ENCODE measurements around the gene RPL38.

The RPL38 gene

DNA sequence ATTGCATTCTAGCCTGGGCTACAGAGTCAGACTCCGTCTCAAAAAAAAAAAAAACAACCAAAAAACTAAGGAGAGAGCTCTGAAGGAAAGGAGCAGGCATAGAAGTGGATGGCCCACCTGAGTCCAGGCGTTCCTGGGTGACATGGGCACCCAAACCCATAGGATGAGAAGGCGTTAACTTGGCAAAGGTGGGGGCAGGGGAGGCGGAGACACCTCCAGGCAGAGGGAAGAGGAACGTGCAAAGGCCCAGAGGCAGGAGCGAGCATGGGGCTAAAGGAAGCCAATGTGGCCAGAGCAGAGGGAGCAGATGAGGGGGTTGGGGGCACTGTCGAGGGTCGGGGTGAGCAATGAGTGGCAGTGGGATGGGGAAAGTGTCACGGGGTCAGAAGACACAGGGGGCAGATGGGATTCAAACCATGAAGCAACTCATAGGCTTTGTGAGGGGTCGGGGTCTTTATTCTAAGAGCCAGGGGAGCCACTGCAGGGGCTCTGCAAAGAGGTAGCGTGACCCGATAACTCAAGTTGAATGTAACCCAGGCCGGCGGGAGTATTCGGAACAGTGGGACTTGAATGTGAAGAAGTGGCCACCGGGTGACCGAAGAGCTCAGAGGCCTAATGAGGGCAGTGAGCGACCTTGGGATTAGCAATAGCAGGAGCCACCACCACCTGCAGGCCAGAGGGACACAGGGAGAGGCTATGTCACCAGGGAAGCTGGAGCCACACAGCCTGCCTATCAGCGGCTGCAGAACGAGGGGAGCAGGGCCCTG, 21.7 kb downstream of the RPL38 start:
- DNase-seq (ENCODE audit: low spot score) = no peak

DNA sequence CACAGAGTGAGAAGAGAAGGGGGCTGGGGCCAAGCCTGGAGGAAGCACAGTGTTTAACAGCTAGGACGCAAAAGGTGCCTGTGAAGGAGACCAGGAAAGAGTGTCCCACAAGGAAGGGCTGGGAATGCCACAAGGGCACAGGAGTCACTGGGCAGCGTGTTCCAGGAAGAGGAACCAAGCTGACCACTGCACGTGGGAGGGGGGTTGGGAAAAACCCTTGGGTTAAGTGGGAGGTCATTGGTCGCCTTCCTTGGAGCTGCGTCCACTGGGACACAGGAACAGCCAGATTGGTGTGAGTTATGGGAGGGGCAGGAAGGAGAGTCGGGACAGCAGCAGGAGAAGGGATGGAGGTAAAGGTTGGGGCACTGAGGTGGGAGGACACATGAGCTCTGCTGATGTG, 22.8 kb downstream of the RPL38 start:
- no peak for DNase-seq (ENCODE audit: low spot score)

DNA sequence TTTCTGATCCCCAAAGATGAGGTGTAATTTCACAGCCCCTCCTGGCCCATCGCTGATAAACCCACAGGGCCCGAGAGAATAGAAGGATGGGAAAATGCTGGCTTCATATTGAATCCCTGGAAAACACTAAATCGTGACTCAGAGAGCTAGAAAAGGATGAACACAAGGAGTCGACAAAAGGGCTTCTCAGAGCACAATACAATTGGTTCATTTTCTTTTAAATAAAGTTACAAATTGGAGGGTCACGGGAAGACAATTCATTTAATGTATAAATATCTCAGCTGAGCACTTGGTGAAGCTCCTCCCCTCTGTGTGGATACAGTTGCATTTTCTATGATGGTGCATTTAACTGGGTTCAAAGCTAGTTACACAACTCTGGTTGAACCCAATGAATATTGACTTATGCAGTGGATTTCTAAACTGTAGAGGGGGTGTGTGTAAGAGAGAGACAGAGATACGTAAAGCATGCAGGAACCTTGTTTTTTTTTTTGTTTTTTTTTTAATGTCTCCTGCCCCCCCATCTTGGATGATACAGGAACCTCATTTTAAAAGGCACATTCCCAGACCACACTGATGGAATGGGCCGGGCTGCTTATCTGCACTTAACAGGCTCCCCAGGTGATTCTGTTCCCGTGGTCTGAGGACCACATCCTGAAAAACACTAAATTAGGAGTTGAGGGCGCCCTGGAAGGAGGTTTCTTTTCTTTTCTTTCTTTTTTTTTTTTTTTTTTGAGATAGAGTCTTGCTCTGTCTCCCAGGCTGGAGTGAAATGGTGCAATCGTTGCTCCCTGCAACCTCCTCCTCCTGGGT, 24.0 kb downstream of the RPL38 start:
- DNase-seq (ENCODE audit: low spot score) = no peak

DNA sequence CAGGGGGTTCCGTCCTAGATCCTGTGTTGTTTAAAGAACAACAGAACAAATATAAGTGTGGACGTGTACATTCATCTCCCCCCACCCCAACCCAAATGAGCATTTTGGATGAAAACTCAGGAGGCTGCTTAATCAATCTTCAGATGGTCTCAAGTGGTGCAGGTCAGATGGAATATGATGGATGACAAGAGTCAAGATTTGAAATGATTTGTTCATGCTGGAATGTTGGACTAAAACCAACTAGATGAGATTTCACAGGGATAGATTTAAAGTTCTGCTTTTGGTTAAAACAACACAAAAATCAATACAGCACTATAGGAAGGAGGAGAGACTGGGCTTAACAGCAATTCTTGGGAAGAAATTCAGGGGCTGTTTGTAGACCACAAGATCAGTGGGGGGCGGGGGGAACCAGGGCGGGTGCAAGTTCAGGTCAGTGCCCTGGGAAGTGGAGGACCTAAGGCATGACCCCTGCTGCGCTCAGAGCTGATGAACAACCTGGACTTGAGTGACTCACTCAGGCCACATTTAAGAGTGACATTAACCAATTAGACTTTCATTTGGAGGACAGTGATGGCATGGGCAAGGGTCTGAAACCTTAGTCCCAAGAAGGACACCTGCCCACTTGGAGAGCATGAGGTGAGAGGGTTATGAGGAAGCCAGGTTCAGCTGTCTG, 25.0 kb downstream of the RPL38 start:
- no peak for DNase-seq (ENCODE audit: low spot score)

DNA sequence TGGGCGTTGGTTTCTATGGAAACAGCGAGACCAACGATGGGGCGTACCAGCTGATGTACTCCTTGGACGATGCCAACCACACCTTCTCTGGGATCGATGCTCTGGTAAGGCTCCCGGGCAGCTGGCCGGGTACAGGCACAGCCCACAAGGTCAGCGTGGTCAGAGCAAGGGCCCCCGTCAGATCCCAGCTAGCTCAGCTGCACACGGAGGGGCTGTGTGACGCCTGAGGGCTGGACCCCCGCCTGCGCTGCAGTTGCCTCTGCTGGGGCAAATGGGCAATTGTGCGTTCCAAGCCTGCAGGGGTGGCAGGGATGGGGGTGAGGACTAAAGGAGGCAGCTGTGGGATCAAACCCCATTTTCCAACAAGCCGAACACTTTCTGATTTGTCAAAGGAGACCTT, 27.4 kb downstream of the RPL38 start:
- no peak for DNase-seq (ENCODE audit: low spot score)

DNA sequence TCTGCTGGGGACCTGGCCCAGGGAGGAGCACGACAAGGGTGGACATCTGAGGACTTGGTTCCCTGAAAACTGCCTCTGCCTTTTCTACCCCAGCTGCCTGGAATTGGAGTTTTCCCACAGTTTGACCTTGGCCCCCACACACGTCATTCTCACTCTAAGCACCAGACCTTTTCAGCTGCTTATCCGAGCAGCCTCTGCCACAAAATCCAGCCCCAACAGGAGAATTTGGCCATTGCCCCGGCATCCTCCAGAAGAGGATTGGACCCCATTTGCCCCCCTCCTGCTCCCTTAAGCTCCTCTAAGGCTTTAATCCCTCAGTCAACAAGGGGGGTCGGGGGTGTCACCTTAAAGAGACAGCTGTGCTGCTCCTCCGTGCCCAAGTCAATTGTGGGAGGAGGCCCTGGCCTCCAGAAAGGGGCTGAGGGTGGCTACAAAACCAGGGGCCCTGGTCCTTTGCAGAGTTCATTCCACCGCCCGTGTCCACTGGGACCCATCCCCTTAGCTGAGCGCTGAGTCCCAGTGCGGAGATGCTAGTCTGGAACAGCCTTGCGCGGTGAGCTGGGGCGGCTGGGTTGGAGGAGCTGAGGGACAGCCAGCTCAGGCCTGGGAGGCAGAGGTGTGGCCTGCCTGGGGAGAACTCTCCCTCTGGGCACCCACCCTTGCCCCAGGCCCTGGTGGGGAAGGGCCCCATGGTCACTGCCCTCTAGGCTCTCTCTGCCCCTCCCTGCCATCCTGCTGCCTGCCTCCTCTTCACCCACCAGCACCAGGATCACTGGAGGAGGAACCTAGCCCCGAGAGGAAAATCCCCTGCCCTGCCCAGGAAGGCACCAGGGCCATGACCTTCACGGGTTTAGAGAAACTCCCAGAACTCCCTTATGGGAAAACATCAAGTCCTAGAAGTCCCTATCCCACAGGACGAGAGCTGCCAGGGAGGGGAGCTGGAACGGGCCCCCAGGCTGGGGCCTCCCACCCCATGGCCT, 28.7 kb downstream of the RPL38 start:
- no peak for DNase-seq (ENCODE audit: low spot score)

DNA sequence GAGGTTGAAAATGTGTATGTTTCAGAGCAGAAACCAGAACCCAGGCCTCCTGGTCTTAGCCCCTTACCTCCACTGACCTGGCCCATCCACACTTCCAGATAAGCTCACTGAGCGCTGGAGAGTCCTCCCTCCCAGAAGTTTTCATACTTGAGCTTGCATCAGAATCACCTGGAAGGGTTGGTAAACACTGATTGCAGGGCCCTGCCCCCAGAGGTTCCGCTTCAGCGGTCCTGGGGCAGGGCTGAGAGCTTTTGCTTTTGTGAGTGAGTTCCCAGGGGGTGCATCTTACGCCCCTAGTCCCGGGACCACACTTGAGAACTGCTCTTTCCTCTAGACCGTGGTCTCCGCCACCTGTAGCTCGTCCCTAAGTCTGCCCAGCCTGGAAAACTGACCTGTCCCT, 30.5 kb downstream of the RPL38 start:
- no peak for DNase-seq (ENCODE audit: low spot score)

DNA sequence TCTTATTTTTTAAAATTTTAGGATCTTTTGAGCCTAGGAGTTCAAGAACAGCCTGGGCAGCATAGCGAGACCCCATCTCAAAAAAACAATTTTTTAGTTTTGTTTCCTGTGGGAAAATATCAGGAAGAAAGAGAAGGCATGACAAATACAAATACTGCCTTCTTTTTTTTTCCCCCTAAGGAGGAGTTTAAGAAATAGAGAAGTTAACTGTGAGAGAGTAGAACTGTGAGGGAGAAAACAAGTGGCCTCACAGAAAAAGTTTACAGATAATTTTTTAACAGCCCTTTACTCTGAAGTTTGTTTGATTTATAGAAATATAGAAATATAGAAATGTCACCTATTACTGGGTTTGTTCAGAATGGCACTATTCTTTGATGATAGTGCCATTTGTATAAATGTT, 31.0 kb downstream of the RPL38 start:
- no peak for DNase-seq (ENCODE audit: low spot score)

DNA sequence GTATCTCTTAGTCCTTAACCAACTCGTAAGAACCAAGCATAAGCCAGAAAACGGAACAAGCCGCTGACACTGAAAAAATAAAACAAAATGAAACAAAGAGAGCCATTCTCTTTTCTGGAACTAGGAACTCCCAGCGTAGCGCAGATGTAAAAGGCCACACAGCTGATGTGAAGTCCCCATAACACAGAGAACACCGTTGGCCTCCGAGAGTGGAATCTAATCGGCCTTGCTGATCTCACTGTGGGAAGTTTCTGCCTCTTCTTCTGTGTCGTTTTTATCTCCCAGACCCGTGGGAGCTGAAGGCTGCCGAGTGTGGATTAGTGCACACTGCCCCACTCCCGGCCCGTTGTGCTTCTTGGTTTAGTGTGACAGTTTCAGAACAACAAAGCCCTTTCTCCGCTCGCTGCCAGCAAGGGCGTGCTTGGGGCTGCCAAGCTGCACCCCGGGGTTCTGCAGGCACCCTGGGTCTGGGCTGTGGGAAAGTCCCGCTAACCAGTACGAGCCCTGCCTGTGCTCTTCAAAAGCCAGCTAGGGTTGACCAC, 31.6 kb downstream of the RPL38 start:
- no peak for DNase-seq (ENCODE audit: low spot score)

DNA sequence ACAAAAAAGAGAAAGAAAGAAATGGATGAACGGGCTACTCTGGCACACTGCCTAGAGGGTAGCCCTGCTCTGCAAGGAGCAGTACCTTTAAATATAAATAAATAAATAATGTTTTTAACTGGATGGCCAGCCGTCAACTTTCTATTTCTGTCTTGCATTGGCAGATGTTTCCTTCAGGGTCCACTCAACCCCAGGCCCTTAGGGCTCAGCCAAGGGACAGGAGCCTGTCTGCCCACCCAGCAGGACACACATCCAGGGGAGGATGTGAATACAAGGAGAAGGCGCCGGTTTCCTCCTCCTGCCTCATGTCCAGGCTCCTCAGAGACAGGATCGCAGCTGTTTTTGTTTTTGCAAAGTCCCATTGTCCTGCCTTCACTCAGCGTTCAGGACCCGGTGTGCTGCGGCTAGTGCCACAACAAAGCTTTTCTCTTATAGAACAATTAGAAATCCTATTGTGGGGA, 32.5 kb downstream of the RPL38 start:
- DNase-seq (ENCODE audit: low spot score) = no peak

DNA sequence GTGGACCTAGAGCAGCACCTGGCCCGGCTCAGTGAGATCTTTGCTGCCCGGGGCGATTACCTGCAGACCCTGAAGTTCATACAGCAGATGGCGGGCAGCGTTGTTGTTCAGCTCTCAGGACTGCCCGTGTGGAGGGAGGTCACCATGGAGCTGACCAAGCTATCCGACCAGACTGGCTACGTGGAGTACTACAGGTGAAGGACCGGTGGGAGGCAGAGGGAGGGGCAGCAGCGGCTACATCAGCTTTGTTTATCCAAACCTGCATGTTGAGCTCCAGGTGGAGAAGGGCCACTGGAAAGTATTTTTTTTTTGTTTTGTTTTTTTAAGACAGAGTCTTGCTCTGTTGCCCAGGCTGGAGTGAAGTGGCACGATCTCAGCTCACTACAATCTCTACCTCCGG, 33.8 kb downstream of the RPL38 start:
- no peak for DNase-seq (ENCODE audit: low spot score)

DNA sequence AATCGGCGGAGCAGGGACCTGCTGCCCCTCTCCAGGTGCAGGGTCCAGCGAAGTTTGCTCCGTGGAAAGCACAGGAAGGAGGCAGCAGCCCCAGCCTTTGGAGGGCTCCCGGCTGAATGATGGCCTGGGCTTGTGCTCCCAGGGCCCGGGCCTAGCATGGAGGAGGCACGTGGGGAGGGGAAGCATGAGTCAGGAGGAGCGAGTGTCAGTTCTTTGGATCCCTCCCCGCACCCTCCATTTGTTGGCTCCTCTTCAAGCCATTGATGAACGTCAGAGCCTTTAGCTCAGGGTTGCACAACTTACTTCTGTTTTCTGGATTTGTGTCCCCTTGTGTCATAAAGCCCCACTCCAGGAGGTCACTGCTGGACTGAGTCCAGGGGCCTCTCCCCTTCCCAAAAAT, 35.7 kb downstream of the RPL38 start:
- DNase-seq (ENCODE audit: low spot score) = no peak

DNA sequence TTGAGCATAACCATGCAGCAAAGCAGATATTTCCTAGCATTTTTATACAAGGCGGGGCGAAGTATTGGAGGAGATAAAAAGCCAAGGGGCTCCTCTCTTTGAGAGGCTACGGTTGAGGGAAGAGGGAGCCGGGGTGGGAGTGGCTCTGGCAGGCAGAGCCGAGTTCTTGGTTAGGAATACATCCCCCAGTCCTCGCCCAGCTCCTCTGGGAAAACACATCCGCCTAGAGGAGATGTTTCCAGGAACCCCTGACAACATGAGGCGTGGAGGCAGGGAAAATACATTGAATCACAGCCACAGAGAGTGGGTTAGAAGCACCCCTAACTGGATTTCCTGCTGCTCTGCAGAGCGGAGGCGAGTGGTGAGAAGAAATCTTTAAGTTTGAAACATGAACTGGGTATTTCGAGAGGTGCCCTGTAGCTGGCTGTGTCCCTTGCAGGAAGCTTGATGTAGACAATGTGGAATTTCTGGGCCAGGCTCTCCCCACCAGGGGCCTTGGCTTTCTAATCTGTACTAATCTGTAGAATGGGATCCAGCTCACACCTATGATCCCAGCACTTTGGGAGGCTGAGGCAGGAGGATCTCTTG, 37.2 kb downstream of the RPL38 start:
- DNase-seq (ENCODE audit: low spot score) = no peak

DNA sequence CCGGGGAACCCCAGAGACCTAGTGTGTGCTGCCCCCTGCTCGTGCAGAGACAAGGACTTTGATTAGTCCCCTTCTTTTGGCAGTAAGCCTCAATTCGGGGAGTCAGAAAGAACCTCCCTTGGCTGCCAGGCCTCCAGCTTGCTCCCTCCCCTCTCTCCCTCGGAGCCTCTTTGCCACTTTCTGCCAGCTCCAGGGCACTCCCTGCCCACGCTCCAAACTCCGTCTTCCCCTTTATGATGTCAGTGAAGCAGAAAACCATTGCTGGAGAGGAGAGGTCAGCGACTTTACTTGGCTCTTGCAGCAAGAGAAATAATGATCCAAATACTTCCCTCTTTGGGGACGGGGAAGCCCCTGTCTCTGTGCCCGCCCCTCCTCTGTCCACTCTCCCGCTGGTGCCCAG, 38.0 kb downstream of the RPL38 start:
- DNase-seq (ENCODE audit: low spot score) = no peak

DNA sequence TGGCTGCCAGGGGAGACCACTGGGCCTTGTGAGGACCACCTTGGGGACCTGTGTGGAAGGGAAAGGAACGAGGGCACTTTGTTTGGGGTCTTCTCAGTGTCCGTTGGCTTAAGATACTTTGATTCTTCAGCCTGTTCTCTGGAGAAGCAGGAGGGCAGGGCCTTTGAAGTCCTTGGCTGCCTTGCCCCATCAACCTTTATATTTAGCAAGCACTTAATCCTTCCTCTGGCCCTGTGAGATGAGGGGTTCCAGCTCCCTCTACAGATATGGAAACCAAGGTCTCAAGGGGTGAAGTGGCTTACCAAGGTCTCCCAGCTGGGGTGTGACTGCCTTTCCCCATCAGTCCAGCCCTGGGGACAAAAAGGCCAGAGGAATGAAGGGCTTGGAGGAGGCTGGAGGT, 38.4 kb downstream of the RPL38 start:
- DNase-seq (ENCODE audit: low spot score) = no peak

DNA sequence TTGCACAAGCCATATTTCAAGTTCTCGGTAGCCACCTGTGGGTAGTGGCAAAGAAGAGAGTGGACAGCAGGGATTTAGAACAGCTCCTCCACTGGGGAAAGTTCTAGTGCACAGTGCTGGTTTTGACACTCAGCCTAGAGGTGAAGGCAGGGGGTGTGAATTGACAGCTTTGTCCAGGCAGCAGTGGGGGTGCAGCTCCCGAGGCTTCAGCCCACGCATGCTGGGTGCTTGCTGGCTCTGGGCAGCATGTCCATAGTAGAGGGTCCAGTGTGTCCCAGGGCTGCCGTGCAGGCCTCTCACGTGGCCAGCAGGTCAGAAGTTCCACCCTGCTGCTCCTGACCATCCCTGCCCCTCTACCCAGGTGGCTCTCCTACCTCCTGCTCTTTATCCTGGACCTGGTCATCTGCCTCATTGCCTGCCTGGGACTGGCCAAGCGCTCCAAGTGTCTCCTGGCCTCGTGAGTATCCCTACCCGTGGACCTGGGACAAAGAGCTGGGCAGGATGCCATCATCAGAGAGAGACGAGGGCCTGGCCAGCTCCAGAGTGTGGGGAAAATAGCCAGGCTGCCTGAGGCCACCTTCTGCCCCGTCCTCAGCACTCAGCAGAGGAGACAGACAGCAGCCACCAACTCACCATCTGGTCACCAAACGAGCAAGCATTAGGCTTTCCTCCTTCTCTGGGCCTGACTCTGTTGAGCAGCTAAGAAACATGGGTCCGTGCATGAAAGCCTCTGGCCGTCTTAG, 39.7 kb downstream of the RPL38 start:
- DNase-seq (ENCODE audit: low spot score) = no peak

DNA sequence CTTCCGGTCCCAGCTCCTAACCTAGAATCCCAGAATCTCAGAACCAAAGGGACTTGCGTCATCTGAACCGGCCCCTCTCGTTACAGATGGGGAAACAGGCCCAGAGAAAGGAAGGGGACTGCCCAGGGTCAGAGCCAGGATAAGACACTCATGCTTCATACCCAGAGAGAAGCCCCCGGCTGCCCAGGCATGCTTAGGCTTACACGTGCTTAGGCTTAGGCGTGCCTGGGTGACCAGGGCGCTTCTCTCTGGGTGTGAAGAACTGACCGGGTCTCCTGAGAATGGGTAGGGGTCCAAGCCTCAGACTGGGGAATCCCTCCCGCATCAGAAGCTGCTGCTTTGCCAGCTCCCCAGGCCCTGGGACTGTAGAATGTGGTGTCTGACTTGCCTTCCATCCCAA, 40.6 kb downstream of the RPL38 start:
- DNase-seq (ENCODE audit: low spot score) = no peak

DNA sequence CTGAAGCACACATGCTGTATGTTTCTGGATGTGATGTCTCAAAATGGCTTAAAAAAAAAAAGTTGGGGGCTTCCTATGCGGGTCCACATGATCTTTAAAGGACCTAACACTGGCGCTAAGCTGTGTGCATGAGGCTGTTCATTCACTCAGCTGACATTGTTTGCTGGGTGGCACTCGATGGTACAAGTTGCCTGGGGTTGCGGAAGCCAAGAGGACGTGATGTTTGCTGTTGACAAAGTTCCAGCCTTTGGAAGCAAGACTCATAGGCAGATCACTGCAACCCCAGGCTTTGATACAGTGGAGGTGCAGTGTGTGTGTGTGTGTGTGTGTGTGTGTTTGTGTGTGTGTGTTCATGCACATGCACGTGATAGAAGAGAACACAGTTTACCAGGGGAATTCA, 41.1 kb downstream of the RPL38 start:
- DNase-seq (ENCODE audit: low spot score) = no peak

DNA sequence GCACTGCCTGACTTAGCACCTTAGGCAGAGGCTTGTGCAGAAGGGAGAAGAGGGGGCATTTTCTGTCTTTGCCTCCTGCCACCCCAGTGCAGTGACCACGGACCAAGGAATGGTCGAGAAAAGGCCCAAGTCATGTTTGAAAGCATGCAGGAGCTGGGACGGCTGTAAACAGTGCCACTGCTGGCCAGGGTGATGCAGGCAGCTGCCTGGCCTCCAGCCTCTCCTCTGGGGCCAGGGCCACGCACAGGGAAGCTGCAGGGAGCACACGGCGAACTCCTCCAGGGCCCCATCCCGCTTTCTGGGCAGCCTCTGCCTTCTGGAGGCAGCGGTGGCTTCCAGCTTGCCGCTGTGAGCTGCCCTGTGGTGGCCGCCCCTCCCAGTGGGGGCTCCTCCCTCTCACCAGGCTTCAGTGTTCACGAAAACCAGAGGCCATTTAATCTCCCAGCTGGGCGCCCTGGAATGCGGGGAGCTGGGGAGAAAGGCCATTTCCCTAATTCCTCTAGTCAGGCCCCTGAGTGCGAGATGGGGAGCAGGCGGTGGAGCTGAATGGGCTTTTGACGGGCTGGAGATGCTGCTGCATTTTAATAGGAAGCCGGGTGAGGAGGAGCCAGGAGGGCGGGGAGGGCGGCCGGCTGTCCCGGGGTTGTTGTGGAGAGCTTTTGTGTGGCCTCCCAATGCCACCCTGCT, 41.8 kb downstream of the RPL38 start:
- no peak for DNase-seq (ENCODE audit: low spot score)

DNA sequence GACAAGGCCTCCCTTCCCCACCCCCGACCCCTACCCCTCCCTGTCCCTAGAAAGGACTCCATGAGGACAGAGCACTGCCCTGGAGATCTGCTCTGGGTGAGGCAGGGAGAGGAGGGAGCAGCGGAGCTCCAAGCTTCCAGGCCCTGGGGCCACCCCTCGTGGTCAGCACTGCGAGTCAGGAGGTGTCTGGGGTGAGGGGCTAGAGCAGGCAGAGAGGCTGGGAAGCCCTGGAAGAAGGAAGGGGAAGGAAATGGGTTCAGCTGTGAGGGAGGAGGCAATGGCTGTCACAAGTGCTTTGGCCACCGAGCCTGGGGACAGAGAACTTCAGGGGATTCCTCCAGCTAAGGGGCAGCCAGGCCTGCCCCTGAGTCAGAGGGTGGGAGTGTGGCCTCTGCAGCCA, 42.4 kb downstream of the RPL38 start:
- DNase-seq (ENCODE audit: low spot score) = no peak
